ENCODE measurements around the gene GPR153.
"Not testable (repeated sequence)": the region's sequence is repeated elsewhere in the genome, so short reads cannot be mapped to it uniquely, and the experiment has no call there.

The GPR153 gene

GRCh38 chr1:6222636-6223035, 38.3 kb downstream of the GPR153 start:
- DNase-seq: peak; percentile 57

- DNase-seq: no peak
Observed at GRCh38 chr1:6221210-6221784, 39.6 kb downstream of the GPR153 start.

- DNase-seq: no peak
Observed at GRCh38 chr1:6220236-6220635, 40.7 kb downstream of the GPR153 start.

GRCh38 chr1:6219641-6220040, 41.3 kb downstream of the GPR153 start:
- DNase-seq: not testable (repeated sequence)

DNA sequence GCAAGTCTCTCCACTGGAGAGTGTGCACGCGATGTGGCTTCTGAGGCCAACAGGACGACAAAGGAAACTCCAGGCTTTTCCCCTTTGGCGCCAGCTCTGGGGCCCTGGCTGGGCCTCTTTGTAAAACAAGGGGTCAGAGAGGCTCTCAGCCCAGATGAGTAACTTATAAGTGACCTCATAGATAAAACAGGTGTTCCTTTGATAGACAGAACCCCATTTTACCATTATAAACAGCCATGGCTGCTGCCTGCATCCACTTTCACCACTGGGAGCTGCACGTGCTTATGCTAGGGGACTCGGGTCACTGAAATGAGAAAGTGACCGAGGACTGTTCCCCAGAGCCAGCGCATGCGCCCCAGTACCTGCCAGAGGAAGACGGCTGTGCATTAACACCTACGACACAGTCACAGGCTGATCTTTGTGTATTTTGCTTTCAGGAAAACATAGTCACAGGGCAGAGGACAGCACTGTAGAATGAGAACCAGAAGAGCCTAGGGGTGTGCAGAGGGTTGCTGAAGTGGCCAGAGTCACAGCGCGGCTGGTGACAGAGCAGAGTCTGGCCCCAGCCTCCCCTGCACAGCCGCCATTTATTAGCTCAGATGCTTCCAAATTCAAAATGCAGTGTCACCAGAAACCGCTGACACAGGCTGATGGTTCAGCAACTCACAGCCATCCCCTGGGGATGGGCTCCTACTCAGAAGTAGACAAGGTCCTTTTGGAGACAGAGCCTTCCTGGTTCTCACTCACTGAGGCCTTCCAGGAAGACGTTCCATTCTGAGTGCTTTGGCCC, 42.3 kb downstream of the GPR153 start:
- no peak for DNase-seq

DNA sequence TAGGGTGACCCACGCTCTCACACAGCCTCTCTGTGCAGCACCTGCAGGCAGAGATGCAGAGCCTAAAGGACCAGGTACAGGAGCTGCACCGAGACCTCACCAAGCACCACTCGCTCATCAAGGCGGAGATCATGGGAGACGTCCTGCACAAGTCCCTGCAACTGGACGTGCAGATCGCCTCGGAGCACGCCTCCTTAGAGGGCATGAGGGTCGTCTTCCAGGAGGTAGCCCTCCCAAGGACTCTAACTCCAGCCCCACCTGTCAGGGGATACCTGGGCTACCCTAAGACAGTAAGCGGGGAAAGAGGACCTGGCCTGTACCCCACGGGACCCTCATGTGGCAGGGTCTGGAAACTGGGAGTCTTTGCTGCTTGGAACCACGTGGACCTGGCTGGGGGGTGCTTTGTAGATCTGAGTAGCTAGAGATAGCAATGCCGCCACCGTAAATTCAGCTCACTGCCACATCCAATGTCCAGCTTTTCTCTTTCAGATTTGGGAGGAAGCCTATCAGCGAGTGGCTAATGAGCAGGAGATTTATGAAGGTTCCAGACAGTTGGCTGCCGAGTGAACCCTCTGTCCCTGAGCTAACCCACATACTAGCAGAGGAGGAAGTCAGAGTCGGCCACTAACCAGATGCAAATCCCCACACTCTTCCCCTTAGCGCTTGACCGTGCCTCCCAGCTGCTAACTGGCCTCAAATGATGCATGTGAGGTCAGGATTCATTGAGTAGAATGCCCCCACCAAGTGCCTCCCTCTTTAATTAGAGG, 48.5 kb downstream of the GPR153 start:
- DNase-seq: no peak

DNA sequence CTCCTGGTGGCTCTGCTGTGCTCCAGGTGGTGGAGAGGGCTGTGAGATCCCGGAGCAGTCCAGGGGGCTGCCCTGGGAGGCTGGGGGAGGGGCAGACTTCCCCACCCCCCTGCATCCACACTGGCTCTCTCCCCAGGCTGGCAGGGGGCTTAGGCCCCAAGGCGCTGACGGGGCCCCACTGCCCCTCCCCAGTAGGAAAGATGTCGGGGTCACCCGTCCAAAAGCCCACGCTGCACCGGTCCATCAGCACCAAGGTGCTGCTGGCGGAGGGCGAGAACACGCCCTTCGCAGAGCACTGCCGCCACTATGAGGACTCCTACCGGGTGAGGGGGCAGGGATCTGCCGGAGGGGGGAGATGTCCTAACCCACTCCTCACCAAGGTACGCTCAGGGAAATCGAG, 49.2 kb downstream of the GPR153 start:
- DNase-seq: no peak

GRCh38 chr1:6210591-6211355, 50.1 kb downstream of the GPR153 start:
- DNase-seq: no peak

DNA sequence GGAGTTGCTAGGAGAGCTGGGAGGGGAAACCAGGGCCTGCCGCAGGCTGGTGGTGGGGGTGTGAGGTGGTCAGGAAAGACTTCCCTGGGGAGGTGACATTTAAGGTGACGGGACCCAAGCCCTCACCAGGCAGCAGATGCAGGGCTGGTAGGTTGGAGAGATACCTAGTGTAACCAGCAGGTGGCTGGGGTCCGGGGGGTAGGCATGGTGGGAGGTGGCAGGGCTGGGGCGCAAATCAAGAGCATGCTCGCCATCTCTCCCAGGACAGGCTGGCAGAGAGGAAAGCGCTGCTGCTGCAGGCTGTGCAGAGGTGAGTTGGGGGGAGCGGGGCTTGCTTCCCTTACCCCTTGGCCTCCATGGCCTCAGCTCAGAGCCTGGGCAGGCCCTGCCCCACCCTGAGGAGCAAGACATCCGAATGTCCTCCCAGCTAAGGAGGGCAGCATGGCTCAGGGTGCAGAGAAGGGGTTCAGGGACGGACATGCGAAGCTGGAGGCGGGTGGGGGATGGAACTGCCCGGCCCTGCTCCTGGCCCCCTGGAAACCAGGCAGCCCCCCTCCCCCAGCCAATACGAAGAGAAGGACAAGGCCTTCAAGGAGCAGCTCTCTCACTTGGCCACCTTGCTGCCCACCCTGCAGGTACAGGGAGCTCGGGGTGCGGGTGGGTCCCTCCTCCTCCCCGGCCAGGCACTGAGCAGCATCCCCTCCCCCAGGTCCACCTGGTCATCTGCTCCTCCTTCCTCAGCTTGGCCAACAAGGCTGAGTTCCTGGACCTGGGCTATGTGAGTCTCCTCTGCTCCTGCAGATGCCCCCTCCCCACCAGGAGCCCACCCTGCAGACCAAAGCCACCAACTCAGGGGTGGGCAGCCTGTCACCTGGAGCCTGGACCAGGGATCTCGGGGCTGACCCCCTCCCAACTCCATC, 51.0 kb downstream of the GPR153 start:
- no peak for DNase-seq

- peak; percentile 57 for DNase-seq
Observed at GRCh38 chr1:6208723-6209660, 51.9 kb downstream of the GPR153 start.

GRCh38 chr1:6207921-6208320, 53.0 kb downstream of the GPR153 start:
- no peak for DNase-seq

DNA sequence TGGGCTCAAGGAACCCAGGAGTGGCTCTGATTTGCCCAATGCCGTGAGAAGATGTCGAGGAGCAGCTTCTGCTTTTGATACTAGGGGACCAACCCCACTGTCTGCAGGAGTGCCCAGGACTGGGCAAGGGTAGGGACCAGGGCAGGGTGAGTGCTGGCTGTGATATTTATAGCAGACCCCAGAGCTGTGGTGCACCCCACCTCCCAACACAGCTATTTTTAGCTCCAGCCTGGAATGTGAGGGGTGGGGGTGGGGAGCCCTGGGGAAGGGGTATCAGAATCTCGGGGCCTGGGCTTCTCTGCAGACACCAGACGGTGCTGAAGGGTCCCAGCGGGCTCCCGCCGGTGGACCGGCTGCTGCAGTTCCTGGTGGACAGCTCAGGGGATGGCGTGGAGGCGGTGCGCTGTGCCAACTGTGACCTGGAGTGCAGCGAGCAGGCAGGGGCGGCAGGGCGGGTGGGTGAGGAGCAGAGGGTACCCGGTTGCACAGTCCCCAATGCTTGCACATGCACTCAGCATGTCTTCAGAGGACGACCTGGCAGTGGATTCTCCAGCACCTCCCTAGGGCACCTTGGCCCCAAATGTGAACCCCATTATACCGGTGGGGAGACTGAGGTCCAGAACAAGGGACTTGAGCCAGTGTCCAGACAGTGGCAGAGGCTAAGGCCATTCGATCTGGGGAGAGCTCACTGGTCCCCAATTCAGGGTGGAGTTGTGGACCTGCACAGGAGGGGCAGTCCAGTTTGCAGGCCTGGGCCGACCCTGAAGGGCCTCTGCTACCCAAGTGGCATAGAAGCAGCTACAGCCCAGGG, 53.6 kb downstream of the GPR153 start:
- DNase-seq: no peak

- DNase-seq: no peak
Observed at GRCh38 chr1:6206520-6206855, 54.4 kb downstream of the GPR153 start.

GRCh38 chr1:6205849-6206519, 54.9 kb downstream of the GPR153 start, which contains the start of gene RNF207:
Gene RNF207, plus strand, starts transcription at chr1:6206119. Its CDS starts 417 bp downstream, at chr1:6206536.
- DNase-seq: peak; percentile 63

DNA sequence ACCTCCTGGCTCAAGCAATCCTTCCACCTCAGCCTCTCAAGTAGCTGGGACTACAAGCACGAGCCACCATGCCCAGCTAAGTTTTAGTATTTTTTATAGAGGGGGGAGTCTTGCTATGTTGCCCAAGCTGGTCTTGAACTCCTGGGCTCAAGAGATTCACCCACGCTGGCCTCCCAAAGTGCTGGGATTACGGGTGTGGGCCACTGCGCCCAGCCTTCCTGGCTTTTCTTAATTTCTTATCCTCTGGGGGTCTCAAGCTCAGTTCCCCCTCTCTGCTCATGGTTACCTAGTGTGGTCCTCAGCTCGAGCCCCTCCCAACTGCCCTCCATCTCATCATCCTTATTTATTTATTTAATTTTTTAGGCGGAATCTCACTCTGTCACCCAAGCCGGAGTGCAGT, 58.6 kb downstream of the GPR153 start:
- no peak for DNase-seq

- no peak for DNase-seq
Observed at GRCh38 chr1:6200188-6200809, 60.6 kb downstream of the GPR153 start.

DNA sequence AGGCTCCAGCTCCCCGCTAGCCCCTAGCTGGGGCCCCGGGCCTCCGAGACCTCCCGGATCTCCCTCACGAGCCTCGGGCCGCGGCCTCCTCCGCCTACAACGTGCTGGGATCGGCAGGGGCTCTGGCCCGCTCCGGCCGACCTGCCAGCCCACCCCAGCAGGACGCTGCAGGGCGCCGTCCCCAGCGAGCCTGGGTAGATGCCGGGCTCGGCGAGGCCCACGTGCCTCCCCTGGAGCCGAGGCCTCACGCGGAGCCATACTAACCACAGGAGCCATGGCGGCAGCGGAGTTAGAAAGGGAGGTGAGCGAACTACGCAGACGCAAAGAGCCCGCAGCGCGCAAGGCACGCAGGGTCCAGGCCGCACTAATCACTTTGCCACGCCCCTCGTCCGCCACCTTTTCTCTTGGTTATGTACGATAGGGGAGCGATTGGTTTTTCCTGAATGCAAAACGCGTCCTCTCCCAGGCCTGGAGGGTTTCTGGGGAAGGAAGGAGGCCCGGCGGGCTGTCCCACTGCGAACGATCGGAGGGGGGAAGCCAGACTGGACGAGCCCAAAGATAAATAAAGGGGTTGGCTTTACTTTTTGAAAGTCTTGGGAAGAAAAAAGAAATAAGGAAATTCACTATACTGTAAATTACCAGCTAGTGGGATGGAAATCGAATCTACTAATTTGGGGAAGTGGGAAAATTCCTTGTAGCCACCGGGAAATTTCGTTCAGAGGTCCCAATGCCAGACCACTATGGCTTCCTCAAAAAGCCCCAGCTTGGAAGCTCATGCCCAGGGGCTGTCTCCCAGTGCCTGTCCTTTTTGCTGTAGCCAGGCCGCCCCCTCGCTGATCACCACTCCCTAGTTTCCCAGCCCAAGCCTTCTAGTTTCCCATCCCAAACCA, 61.4 kb downstream of the GPR153 start, which contains the start of gene RPL22:
Gene RPL22, minus strand, starts transcription at position 298 of the 890 bp plus-strand sequence. Its CDS starts 22 bp downstream, at position 276.
- peak; percentile 100 for DNase-seq

Measured in fibroblast of skin of scalp (primary cell).